ENCODE data around the gene PEX14. TPM values are rescaled to one million over a fixed set of nuclear protein-coding genes. Genes with fewer than 3 reads are reported as not detected.

PEX14 gene
- total RNA-seq, 1 donor from 2014 or later: 17.8 TPM

GRCh38 chr1:10678852-10679251 lies 204.1 kb downstream of the PEX14 start:
- Mint-ChIP-seq H3K27ac (no peak overlapping the region), H3K27me3 (no peaks in the 10 kb centered on the region), H3K9me3 (no peaks in the 10 kb centered on the region), H3K4me1 (peaks cover 2% of the 10 kb centered on the region), H3K4me3 (no peak overlapping the region), H3K36me3 (ENCODE audit: low read depth) (no peaks in the 10 kb centered on the region)
- ChIA-PET CTCF (no interaction called here), POLR2A (interaction anchor here (0.6 kb wide), 1 partner anchor 15 kb away, joined by 20 read pairs; no protein-coding TSS in a partner anchor)
- no peak for TF ChIP-seq CTCF (IDR thresholded peaks at IDR 0.05)
- no peak for ATAC-seq (ENCODE audit: low read depth)
- intact Hi-C loops (cut with micrococcal nuclease): no loop called here
- no peak for DNase-seq

GRCh38 chr1:10679496-10680220 lies 204.9 kb downstream of the PEX14 start:
- ATAC-seq (ENCODE audit: low read depth) (no peak), DNase-seq (no peak)
- Mint-ChIP-seq H3K4me3 (no peak overlapping the region), H3K36me3 (ENCODE audit: low read depth) (peaks cover under 1% of the 10 kb centered on the region), H3K9me3 (no peaks in the 10 kb centered on the region), H3K27ac (no peak overlapping the region), H3K4me1 (peaks cover 2% of the 10 kb centered on the region), H3K27me3 (no peaks in the 10 kb centered on the region)
- no peak for TF ChIP-seq CTCF (IDR thresholded peaks at IDR 0.05)
- ChIA-PET CTCF (no interaction called here), POLR2A (no interaction called here)
- intact Hi-C loops (cut with micrococcal nuclease): no loop called here

Other genes with a start within 250 kb of the PEX14 start
- 108 and 112 TPM in 2 replicates for gene PGD, start 75.9 kb upstream of the PEX14 start, total RNA-seq
- 9.2 and 15.2 TPM in 2 replicates for gene CENPS, start 44.5 kb upstream of the PEX14 start, total RNA-seq
- gene CORT, start 24.9 kb upstream of the PEX14 start, total RNA-seq: 0.22 and 0.49 TPM in 2 replicates
- gene DFFA, start 2.4 kb upstream of the PEX14 start, total RNA-seq: 34.3 and 39.0 TPM in 2 replicates